Neutrophil (primary cell): ENCODE results near the gene NIPSNAP2.
A peak's percentile ranks its signal among the peaks of the same experiment; 100 is the strongest.
"Not testable (repeated sequence)": the region's sequence is repeated elsewhere in the genome, so short reads cannot be mapped to it uniquely, and the experiment has no call there.

Experiments used
- H3K27ac ChIP-seq: fragments of 200-600 bp; sonication (generic); 2 replicates; pipeline ENCODE4 v1.5.1; 2016; ENCODE audit warnings: mild to moderate bottlenecking, moderate library complexity
- H3K27me3 ChIP-seq: fragments of 200-600 bp; sonication (generic); 2 replicates; pipeline ENCODE4 v1.6.0; 2016; ENCODE audit warnings: mild to moderate bottlenecking
- H3K36me3 ChIP-seq: fragments of 200-600 bp; sonication (generic); 2 replicates; pipeline ENCODE4 v1.5.1; 2017
- H3K4me1 ChIP-seq, 2 experiments: fragments of 200-600 bp in 1 of 2; sonication (generic) in 1 of 2; 1 replicate in 1 of 2; 2 replicates in 1 of 2; pipeline versions ENCODE4 v1.5.1 to v1.6.1; 2013 to 2016; ENCODE audit warnings: low read depth in 1 of 2, low read length in 1 of 2, mild to moderate bottlenecking in 1 of 2, moderate library complexity in 1 of 2; ENCODE audit not compliant: control insufficient read depth in 1 of 2, insufficient read depth in 1 of 2
- H3K4me3 ChIP-seq, 2 experiments: fragments of 200-600 bp in 1 of 2; sonication (generic) in 1 of 2; 1 replicate in 1 of 2; 2 replicates in 1 of 2; pipeline ENCODE4 v1.5.1; 2013 to 2016; ENCODE audit warnings: low read depth in 1 of 2, low read length in 1 of 2, mild to moderate bottlenecking in 1 of 2, moderate library complexity in 1 of 2
- H3K9me3 ChIP-seq: fragments of 200-600 bp; sonication (generic); 2 replicates; pipeline ENCODE4 v1.5.1; 2016
- CTCF ChIP-seq: fragments of 200-600 bp; sonication (generic); IDR thresholded peaks from 2 replicates; pipeline ENCODE4 v1.5.1; 2016; ENCODE audit warnings: antibody characterized with exemption

NIPSNAP2 gene

GRCh38 chr7:56026538-56026937 is 62.2 kb downstream of the NIPSNAP2 start:
- no peak overlapping the region for H3K27ac ChIP-seq
- no peak overlapping the region for H3K4me3 ChIP-seq
- H3K36me3 ChIP-seq, result no peaks in the 10 kb centered on the region
- peaks cover 0 to under 1% of the 10 kb centered on the region in 2 experiments for H3K4me1 ChIP-seq
- no peaks in the 10 kb centered on the region for H3K27me3 ChIP-seq
- TF ChIP-seq CTCF, result no peak
- no peaks in the 10 kb centered on the region for H3K9me3 ChIP-seq

- Histone ChIP-seq H3K4me1 (peaks cover 7 to 8% of the 10 kb centered on the region in 2 experiments), H3K36me3 (no peaks in the 10 kb centered on the region), H3K4me3 (no peak overlapping the region), H3K27me3 (no peaks in the 10 kb centered on the region), H3K9me3 (no peaks in the 10 kb centered on the region), H3K27ac (no peak overlapping the region)
- no peak for TF ChIP-seq CTCF
Observed at GRCh38 chr7:56028942-56029630, 64.7 kb downstream of the NIPSNAP2 start.

- no peaks in the 10 kb centered on the region for H3K36me3 ChIP-seq
- TF ChIP-seq CTCF, result no peak
- H3K27ac ChIP-seq, result no peak overlapping the region
Observed at GRCh38 chr7:56030340-56030739, 66.0 kb downstream of the NIPSNAP2 start.

GRCh38 chr7:56031556-56031955 is 67.2 kb downstream of the NIPSNAP2 start:
- peaks cover 11 to 15% of the 10 kb centered on the region in 2 experiments for H3K4me1 ChIP-seq
- H3K36me3 ChIP-seq, H3K27ac ChIP-seq, H3K4me3 ChIP-seq, H3K27me3 ChIP-seq, H3K9me3 ChIP-seq: not testable (repeated sequence)

More at GRCh38 chr7:56030340-56030739, 66.0 kb downstream of the NIPSNAP2 start:
- H3K4me3 ChIP-seq, result no peak overlapping the region
- peaks cover 11 to 15% of the 10 kb centered on the region in 2 experiments for H3K4me1 ChIP-seq
- H3K27me3 ChIP-seq, result no peaks in the 10 kb centered on the region
- H3K9me3 ChIP-seq, result no peaks in the 10 kb centered on the region

GRCh38 chr7:56032578-56032977 is 68.2 kb downstream of the NIPSNAP2 start:
- not testable (repeated sequence) for H3K4me3 ChIP-seq, H3K9me3 ChIP-seq

GRCh38 chr7:56033671-56034432 is 69.5 kb downstream of the NIPSNAP2 start:
- Histone ChIP-seq H3K9me3 (no peaks in the 10 kb centered on the region), H3K36me3 (no peaks in the 10 kb centered on the region), H3K4me1 (peaks cover 11 to 15% of the 10 kb centered on the region in 2 experiments), H3K27ac (peak overlapping the region; percentile 61), H3K4me3 (peak overlapping the region; percentile 86 to 96), H3K27me3 (no peaks in the 10 kb centered on the region)
- TF ChIP-seq CTCF, result no peak

More at GRCh38 chr7:56032578-56032977, 68.2 kb downstream of the NIPSNAP2 start:
- H3K27me3 ChIP-seq, H3K36me3 ChIP-seq, H3K27ac ChIP-seq: not testable (repeated sequence)
- H3K4me1 ChIP-seq, result peaks cover 11 to 15% of the 10 kb centered on the region in 2 experiments
